NCI-H345 treated with DMSO at 0.1 percent for 48 hours (cell line): ENCODE measurements around the gene SMIM31.

Source experiments
- DNase-seq: peaks from one replicate; lab custom pipeline; 2025; ENCODE audit not compliant: unreplicated experiment; lab: John Stamatoyannopoulos, UW

Gene SMIM31

GRCh38 chr4:164753873-164754488 lies at the start of gene SMIM31:
Gene SMIM31 (plus strand): TSS chr4:164754131. CDS start chr4:164770444, 16,313 bp downstream.
- no peak for DNase-seq

- no peak for DNase-seq
Measured at GRCh38 chr4:164706675-164707074, 47.3 kb upstream of the SMIM31 start.

GRCh38 chr4:164716901-164717300 lies 37.0 kb upstream of the SMIM31 start:
- DNase-seq = no peak

GRCh38 chr4:164718827-164719226 lies 35.1 kb upstream of the SMIM31 start:
- no peak for DNase-seq

DNA sequence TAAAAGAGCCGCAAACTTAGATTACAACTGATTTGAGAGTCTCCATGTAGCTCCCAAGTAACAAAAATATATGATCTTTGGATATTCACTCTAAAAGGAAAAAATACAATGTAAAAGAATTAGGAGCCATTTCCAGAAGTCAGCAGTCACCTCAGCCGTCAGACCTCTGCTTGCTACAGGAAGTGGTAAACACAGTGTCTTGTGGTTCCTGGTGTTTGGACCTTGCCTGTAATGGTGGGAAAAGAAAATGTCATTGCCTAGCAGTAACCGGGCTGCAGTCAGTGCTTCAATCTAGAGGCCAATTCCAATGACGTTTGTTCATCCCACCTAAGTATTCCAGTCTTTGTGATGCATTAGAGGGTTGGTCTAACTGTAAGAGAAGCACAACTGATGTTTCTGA lies 28.9 kb upstream of the SMIM31 start:
- no peak for DNase-seq

DNA sequence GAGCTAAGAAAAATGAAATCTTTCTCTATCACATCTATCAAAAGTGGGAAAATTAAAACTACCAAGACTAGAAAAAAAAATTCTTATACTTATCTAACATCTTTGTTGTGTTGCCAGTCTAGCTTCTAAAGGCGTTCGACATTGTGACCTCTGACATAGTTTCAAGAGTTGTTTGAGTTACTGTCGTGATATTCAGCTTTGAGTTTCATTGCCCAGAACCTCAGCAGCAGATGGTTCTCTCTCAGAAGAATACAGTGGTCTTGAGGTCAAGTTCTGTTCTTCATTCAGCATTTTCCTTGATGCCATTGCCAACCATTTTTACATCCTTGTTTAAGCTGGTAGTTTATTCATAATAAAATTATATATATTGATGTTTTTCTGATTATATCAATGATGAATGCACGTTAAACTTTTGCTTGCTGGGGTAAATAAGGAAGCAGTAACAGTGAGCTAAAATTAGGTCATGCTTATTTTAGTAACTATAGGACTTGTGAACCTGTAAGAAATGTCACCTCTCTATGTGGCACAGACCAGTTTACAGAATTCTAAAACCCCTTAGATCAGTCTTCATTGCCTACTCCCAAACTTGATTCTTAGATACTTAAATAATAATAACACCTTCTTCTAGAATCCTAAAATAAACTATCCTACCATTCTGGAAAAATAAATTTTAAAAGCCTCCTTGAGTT lies 23.1 kb upstream of the SMIM31 start:
- DNase-seq = no peak

- DNase-seq = peak; percentile 0
Measured at GRCh38 chr4:164731827-164732474, 22.0 kb upstream of the SMIM31 start.

DNA sequence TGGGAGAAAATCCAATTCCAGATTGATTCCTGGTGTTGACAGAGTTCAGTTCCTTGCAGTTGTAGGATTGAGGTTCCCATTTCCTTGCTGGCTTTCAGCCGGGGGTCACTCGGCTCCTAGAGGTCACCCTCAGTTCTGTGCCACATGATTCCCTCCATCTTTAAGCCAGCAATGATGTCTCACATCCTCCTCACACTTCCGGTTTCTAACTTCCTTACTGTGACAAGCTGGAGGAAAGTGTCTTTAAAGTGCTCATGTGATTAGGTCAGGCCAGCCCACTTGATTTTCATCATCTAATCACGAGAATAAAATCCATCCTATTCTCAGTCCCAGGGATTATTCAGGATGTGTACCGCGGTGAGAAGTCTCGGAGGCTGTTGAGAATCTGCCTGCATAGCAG lies 19.4 kb upstream of the SMIM31 start:
- no peak for DNase-seq

GRCh38 chr4:164748375-164748774 lies 5.6 kb upstream of the SMIM31 start:
- DNase-seq = no peak

GRCh38 chr4:164755432-164755831 lies 1.5 kb downstream of the SMIM31 start:
- no peak for DNase-seq

- no peak for DNase-seq
Measured at GRCh38 chr4:164756686-164757085, 2.8 kb downstream of the SMIM31 start.

- DNase-seq = no peak
Measured at GRCh38 chr4:164761241-164761640, 7.3 kb downstream of the SMIM31 start.

DNA sequence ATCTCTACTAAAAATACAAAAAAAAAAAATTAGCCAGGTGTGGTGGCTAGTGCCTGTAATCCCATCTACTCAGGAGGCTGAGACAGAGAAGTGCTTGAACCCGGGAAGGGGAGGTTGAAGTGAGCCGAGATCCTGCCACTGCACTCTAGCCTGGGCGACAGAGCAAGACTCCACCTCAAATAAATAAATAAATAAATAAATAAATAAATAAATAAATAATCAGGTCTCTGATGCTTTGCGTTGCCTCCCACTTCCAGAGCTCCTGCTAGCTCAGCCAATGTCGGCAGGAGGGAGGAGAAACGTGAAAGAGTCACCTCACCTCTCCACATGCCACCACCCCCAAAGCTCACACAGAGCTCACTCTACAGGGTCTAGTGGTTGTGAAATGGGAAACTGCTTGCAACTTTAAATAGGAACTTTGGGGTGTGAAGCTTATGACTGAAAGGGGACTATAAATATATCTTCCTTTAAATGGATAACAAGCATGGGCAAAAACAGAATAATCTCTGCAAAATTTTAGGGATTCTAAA lies 7.9 kb downstream of the SMIM31 start:
- no peak for DNase-seq

DNA sequence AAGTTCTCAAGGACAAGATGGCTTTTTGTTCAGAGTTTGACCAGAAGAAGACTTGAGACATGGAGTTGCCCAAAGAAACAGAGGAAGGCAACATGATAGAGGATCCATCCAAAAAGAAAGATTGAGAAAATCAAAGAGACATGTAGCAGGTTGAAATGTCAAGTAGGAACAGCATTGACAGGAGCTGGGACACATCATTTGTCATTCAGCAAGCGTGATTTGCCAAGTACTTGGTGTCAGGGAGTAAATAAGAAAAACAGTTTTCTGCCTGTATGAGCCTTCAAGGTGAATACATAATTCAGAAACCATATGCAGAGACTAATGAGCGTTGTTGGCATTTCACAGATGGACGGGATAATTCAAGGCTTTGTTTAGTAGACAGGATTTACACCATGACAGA lies 11.2 kb downstream of the SMIM31 start:
- DNase-seq = no peak

DNA sequence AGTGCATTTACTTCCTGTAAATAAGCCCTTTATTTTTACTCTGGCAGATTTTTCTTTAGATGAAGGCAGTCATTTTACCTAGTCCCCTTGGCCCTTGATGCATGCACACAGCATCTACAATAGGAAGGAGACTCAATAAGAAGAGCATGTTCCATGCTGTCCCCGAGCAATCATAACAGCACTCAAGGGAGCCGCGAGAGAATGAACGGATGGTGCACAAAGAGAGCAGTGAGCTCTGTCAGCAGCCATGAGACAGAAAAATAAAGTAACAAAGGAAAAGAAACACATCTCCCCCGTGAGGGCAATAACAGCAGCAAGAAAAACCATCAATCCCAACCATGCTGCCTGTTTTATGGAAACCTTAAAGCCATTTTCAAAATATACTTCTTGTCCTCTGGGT lies 11.9 kb downstream of the SMIM31 start:
- DNase-seq = no peak

DNA sequence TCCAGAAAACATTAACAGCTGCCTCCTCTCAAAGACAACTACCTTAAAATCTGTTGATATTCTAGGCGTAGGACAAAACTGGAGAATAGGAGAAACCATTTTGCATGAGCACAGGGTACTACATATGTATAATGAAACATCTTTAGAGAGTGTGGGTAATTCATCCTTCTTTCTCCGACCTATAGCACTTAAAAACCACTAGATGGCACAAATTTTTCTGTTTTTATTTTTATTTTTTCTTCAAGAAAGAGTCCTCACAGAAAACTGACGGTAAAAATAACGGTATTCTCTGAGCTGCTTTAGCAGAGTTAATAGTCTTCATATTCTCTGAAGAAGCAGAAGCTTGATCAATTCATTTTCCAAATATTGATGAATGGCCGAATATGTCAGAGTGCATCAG lies 14.6 kb downstream of the SMIM31 start:
- no peak for DNase-seq

DNA sequence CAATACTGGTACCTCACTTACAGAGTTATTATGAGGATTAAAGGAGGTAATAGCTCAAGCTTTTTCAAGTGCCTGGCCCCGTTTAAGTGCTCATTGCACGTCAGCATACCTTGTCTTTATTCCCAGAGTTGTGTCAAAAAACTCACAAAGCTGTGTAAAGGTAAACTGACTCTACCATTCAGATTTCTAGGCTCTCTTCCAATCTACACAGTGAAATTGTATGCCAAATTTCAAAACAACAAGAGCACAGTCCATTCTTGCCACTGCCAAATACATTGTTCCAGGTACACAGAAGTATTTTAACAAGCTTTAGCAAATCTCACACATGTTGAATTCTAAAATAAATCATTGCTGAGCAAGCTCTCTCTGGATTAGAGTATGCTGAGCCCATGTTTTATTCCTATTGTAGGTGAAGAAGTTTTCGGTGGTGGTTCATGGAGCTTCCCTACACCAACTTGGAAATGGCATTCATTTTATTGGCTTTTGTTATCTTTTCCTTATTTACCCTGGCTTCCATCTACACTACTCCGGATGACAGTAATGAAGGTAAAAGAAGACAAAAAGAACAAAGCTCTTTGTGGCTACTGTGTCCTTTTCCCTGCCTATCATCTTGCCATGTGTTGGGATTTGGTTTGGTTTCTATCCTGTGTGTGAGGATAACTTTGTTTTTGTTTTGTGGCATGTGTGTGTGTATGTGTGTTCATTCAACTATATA lies 16.2 kb downstream of the SMIM31 start:
- no peak for DNase-seq

DNA sequence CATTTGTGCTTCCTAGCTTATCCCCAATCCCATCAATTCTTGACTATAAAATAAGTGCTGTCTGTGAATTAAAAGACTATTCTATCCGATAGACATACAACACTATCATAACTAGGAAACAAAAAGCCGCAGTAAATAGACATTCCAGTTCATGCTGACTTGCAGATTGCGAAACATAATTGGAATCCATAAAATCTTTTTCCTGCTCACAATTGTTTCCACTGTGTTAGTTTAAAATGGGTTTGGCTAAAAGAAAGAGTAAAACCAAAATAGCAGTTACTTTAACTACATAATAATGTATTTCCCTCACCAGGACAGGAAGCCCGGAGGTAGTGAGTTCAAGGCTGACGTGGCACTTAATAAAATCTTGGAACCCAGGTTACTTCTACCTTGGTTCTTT lies 17.2 kb downstream of the SMIM31 start:
- DNase-seq = no peak

- no peak for DNase-seq
Measured at GRCh38 chr4:164772076-164772475, 18.1 kb downstream of the SMIM31 start.

DNA sequence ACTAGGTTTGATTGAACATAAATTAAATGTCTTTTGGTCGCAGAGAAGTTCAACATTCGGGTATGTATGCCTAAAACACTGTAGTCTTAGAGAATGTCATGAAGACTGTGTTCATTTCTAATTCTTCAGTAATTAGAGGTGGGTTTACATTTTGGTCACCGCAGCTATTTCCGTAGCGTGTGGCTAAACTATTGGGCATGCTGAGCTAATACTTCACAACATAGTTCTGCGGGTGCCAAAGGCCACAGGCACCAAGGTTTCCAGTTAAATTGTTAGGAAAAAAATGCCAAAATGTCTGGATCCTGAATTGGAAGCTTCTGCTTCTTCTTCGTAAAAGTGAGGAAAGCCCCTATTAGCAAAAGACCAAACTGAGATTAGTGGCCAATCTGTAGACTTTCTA lies 25.1 kb downstream of the SMIM31 start:
- no peak for DNase-seq

DNA sequence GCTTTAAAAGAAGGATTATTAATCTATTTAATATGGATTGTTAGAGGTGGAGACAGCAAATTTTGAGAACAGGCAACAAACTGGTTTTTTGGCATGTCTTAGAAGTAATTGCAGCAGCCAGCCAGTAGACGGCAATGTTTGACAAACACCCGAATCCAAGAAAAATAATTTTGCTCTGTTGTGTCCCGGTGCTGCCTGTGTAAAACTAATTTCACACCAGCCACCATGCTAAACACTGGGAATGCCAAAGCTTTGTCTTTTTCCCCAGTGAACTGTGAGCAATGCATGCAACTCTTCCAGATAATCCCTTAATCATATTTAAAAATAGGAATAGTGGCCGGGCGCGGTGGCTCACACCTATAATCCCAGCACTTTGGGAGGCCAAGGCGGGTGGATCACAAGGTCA lies 25.9 kb downstream of the SMIM31 start:
- no peak for DNase-seq

- DNase-seq = no peak
Measured at GRCh38 chr4:164780839-164781238, 26.9 kb downstream of the SMIM31 start.
